Measurements from ENCODE around the gene MEOX2.

The MEOX2 gene

DNA sequence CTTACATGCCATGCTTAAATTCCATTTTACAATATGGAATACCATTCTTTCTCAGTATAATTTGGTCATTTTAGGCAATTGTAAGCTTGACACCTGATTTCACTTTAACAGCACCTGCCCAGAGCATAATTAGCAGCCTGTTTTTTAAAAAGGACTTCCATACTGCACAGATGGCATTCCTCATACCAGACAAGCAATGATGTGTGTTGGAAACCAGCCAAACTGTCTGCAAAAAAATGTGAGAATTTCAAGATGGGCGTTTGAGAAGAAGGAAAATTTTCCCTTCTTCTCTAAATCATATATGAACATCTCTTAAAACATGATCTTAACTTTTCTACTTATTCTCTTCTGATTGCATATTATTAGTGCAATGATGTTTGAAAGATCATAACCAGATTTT, 84.2 kb downstream of the MEOX2 start:
- no peak for ATAC-seq
- no peak for TF ChIP-seq ZFP30 (CRISPR knock-in tag; IDR thresholded peaks at IDR 0.05)
- TF ChIP-seq PPARA (CRISPR knock-in tag; IDR thresholded peaks at IDR 0.05; ENCODE audit: borderline replicate concordance) = no peak
- no peak for TF ChIP-seq BACH2 (CRISPR knock-in tag; IDR thresholded peaks at IDR 0.05; ENCODE audit: borderline replicate concordance)
- TF ChIP-seq ZNF8 (CRISPR knock-in tag; IDR thresholded peaks at IDR 0.05) = no peak
- TF ChIP-seq, protein P1, sequence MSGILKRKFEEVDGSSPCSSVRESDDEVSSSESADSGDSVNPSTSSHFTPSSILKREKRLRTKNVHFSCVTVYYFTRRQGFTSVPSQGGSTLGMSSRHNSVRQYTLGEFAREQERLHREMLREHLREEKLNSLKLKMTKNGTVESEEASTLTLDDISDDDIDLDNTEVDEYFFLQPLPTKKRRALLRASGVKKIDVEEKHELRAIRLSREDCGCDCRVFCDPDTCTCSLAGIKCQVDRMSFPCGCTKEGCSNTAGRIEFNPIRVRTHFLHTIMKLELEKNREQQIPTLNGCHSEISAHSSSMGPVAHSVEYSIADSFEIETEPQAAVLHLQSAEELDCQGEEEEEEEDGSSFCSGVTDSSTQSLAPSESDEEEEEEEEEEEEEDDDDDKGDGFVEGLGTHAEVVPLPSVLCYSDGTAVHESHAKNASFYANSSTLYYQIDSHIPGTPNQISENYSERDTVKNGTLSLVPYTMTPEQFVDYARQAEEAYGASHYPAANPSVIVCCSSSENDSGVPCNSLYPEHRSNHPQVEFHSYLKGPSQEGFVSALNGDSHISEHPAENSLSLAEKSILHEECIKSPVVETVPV (CRISPR knock-in tag; IDR thresholded peaks at IDR 0.05) = no peak
- TF ChIP-seq SNAI2 (CRISPR knock-in tag; IDR thresholded peaks at IDR 0.05) = no peak
- no peak for TF ChIP-seq GLIS3 (CRISPR knock-in tag; IDR thresholded peaks at IDR 0.05)

- TF ChIP-seq CSDC2 (CRISPR knock-in tag; IDR thresholded peaks at IDR 0.05) (no peak), ZNF565 (CRISPR knock-in tag; conservative IDR thresholded peaks at IDR 0.05; ENCODE audit: low read depth) (no peak), GLIS3 (CRISPR knock-in tag; IDR thresholded peaks at IDR 0.05) (no peak), ARNTL (CRISPR knock-in tag; IDR thresholded peaks at IDR 0.05; ENCODE audit: borderline replicate concordance, low read depth) (no peak), TCF4 (CRISPR knock-in tag; IDR thresholded peaks at IDR 0.05; ENCODE audit: borderline replicate concordance) (no peak), ZNF8 (CRISPR knock-in tag; IDR thresholded peaks at IDR 0.05) (no peak), PPARA (CRISPR knock-in tag; IDR thresholded peaks at IDR 0.05; ENCODE audit: borderline replicate concordance) (no peak), OSR1 (CRISPR knock-in tag; IDR thresholded peaks at IDR 0.05) (no peak), BACH2 (CRISPR knock-in tag; IDR thresholded peaks at IDR 0.05; ENCODE audit: borderline replicate concordance) (no peak), RARB (CRISPR knock-in tag; IDR thresholded peaks at IDR 0.05) (no peak), ESRRG (CRISPR knock-in tag; IDR thresholded peaks at IDR 0.05) (no peak), ISL1 (CRISPR knock-in tag; IDR thresholded peaks at IDR 0.05) (no peak), ZC3H10 (CRISPR knock-in tag; IDR thresholded peaks at IDR 0.05) (no peak), ZNF70 (CRISPR knock-in tag; IDR thresholded peaks at IDR 0.05) (no peak), ZFP30 (CRISPR knock-in tag; IDR thresholded peaks at IDR 0.05) (no peak), ZFP3 (CRISPR knock-in tag; IDR thresholded peaks at IDR 0.05) (no peak)
- TF ChIP-seq, protein P2, sequence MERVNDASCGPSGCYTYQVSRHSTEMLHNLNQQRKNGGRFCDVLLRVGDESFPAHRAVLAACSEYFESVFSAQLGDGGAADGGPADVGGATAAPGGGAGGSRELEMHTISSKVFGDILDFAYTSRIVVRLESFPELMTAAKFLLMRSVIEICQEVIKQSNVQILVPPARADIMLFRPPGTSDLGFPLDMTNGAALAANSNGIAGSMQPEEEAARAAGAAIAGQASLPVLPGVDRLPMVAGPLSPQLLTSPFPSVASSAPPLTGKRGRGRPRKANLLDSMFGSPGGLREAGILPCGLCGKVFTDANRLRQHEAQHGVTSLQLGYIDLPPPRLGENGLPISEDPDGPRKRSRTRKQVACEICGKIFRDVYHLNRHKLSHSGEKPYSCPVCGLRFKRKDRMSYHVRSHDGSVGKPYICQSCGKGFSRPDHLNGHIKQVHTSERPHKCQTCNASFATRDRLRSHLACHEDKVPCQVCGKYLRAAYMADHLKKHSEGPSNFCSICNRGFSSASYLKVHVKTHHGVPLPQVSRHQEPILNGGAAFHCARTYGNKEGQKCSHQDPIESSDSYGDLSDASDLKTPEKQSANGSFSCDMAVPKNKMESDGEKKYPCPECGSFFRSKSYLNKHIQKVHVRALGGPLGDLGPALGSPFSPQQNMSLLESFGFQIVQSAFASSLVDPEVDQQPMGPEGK (CRISPR knock-in tag; IDR thresholded peaks at IDR 0.05; ENCODE audit: borderline replicate concordance) = no peak
- TF ChIP-seq, protein P3, sequence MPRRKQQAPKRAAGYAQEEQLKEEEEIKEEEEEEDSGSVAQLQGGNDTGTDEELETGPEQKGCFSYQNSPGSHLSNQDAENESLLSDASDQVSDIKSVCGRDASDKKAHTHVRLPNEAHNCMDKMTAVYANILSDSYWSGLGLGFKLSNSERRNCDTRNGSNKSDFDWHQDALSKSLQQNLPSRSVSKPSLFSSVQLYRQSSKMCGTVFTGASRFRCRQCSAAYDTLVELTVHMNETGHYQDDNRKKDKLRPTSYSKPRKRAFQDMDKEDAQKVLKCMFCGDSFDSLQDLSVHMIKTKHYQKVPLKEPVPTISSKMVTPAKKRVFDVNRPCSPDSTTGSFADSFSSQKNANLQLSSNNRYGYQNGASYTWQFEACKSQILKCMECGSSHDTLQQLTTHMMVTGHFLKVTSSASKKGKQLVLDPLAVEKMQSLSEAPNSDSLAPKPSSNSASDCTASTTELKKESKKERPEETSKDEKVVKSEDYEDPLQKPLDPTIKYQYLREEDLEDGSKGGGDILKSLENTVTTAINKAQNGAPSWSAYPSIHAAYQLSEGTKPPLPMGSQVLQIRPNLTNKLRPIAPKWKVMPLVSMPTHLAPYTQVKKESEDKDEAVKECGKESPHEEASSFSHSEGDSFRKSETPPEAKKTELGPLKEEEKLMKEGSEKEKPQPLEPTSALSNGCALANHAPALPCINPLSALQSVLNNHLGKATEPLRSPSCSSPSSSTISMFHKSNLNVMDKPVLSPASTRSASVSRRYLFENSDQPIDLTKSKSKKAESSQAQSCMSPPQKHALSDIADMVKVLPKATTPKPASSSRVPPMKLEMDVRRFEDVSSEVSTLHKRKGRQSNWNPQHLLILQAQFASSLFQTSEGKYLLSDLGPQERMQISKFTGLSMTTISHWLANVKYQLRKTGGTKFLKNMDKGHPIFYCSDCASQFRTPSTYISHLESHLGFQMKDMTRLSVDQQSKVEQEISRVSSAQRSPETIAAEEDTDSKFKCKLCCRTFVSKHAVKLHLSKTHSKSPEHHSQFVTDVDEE (CRISPR knock-in tag; IDR thresholded peaks at IDR 0.05) = no peak
- TF ChIP-seq, protein P4, sequence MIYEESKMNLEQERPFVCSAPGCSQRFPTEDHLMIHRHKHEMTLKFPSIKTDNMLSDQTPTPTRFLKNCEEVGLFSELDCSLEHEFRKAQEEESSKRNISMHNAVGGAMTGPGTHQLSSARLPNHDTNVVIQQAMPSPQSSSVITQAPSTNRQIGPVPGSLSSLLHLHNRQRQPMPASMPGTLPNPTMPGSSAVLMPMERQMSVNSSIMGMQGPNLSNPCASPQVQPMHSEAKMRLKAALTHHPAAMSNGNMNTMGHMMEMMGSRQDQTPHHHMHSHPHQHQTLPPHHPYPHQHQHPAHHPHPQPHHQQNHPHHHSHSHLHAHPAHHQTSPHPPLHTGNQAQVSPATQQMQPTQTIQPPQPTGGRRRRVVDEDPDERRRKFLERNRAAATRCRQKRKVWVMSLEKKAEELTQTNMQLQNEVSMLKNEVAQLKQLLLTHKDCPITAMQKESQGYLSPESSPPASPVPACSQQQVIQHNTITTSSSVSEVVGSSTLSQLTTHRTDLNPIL (CRISPR knock-in tag; IDR thresholded peaks at IDR 0.05; ENCODE audit: low read depth) = no peak
- TF ChIP-seq, protein P1 (CRISPR knock-in tag; IDR thresholded peaks at IDR 0.05) = no peak
- ATAC-seq = no peak; the same call in 2 of the 3 replicates
Observed at GRCh38 chr7:15601175-15601574, 85.3 kb downstream of the MEOX2 start.

- no peak for ATAC-seq
- TF ChIP-seq, protein P5, sequence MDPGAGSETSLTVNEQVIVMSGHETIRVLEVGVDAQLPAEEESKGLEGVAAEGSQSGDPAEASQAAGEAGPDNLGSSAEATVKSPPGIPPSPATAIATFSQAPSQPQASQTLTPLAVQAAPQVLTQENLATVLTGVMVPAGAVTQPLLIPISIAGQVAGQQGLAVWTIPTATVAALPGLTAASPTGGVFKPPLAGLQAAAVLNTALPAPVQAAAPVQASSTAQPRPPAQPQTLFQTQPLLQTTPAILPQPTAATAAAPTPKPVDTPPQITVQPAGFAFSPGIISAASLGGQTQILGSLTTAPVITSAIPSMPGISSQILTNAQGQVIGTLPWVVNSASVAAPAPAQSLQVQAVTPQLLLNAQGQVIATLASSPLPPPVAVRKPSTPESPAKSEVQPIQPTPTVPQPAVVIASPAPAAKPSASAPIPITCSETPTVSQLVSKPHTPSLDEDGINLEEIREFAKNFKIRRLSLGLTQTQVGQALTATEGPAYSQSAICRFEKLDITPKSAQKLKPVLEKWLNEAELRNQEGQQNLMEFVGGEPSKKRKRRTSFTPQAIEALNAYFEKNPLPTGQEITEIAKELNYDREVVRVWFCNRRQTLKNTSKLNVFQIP (CRISPR knock-in tag; IDR thresholded peaks at IDR 0.05; ENCODE audit: borderline replicate concordance, low read depth) = no peak
- no peak for TF ChIP-seq ZC3H10 (CRISPR knock-in tag; IDR thresholded peaks at IDR 0.05)
- no peak for TF ChIP-seq ZFP30 (CRISPR knock-in tag; IDR thresholded peaks at IDR 0.05)
- no peak for TF ChIP-seq SNAI2 (CRISPR knock-in tag; IDR thresholded peaks at IDR 0.05)
- TF ChIP-seq, protein P3 (CRISPR knock-in tag; IDR thresholded peaks at IDR 0.05) = no peak
- no peak for TF ChIP-seq ZNF565 (CRISPR knock-in tag; conservative IDR thresholded peaks at IDR 0.05; ENCODE audit: low read depth)
- no peak for TF ChIP-seq OSR1 (CRISPR knock-in tag; IDR thresholded peaks at IDR 0.05)
- TF ChIP-seq TCF4 (CRISPR knock-in tag; IDR thresholded peaks at IDR 0.05; ENCODE audit: borderline replicate concordance) = no peak
- TF ChIP-seq ARNTL (CRISPR knock-in tag; IDR thresholded peaks at IDR 0.05; ENCODE audit: borderline replicate concordance, low read depth) = no peak
- TF ChIP-seq ZNF8 (CRISPR knock-in tag; IDR thresholded peaks at IDR 0.05) = no peak
Observed at GRCh38 chr7:15600298-15600697, 86.2 kb downstream of the MEOX2 start.
